DMS153 treated with DMSO at 0.1 percent for 48 hours (cell line): ENCODE measurements around the gene VPS35.
"Not testable (repeated sequence)": the region's sequence is repeated elsewhere in the genome, so short reads cannot be mapped to it uniquely, and the experiment has no call there.

ENCODE experiments used
- DNase-seq: peaks from one replicate; lab custom pipeline; 2025; ENCODE audit not compliant: unreplicated experiment; lab: John Stamatoyannopoulos, UW

VPS35 gene

DNA sequence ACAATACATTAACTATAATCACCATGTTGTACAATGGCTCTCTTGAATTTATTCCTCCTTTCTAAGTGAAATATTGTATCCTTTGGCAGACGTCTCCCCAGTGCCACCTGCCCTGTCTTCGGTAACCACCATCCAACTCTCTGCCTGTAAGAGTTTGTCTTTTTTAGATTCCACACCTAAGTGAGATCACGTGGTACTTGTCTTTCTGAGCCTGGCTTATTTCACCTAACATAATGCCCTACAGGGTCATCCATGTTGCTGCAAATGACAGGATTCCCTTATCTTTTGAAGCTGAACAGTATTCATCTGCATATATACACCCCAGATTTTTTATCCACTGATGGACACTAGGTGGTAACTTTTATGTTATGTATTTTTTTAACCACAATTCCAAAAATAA, 24.7 kb upstream of the VPS35 start:
- DNase-seq = no peak

DNA sequence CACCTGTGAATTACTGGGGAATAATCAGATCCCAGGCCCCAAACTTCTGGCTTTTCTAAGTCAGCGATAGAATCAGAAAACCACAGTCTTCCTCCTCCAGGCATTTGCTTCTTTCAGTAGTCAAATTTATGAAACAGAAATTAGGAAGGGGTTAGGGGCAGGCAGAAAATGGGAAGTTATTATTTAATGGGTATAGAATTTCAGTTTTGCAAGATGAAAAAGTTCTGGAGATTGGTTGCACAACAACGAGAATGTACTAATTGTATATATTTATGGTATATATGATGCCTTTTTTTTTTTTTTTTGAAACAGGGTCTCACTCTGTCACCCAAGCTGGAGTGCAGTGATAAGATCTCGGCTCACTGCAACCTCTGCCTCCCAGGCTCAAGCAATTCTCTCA, 23.9 kb upstream of the VPS35 start:
- DNase-seq = no peak

DNA sequence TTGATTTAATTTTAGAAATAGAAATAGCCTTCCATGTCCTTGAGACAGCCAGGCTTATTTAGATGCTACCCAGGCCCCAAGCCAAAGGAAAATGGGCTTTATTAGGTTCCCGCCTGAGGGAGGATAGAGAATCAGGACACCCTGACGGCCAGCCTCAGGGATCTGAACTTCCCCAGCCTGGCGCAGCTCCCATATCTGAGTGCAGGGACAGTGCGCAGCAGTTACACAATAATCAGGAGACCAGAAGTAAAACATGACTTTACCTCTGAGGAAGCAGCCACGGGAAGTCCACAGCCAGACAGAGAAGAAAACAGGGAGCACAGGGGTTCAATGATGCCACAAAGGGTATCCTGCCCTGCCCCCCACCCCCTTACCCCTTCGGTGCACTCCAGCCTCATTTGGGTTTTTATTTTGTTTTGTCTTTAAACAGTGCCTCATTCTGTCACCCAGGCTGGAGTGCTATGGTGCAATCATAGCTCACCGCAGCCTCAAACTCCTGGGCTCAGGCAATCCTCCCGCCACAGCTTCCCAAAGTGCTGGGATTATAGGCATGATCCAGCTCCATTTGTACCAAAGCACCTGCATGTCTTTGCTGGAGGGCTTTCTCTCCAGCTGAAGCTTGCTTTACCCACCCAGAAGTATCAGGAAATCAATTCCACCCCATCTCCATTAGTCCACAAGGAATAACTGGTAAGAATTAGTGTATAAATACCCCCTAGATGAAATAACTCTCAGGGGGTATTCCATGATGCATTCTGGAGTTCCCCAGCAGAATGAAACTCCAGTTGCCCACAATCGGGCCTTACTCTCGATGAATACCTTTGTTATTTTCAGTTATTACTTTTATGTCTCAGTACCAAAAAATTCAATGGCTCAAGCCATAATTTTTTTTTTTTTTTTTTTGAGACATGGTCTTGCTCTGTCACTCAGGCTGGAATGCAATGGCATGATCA, 22.4 kb upstream of the VPS35 start:
- no peak for DNase-seq

- no peak for DNase-seq
These were observed 20.6 kb upstream of the VPS35 start for GRCh38 chr16:46709469-46710005.

DNA sequence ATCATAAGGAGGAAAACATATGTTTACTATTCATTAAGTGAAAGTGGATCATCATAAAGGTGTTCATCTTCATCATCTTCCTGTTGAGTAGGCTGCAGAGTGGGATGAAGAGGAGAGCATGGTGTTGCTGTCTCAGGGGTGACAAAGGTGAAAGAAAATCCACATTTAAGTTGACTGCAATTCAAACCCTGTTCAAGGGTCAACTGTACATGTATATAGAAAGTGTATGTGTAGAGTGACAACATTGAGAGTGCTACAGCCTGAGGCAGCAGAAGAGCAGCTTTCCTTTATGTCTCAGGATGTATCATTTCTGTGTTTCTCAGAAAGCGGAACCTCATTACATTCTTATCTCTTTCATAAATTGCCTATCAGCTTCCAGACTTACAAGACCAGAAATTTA, 17.7 kb upstream of the VPS35 start:
- no peak for DNase-seq

DNA sequence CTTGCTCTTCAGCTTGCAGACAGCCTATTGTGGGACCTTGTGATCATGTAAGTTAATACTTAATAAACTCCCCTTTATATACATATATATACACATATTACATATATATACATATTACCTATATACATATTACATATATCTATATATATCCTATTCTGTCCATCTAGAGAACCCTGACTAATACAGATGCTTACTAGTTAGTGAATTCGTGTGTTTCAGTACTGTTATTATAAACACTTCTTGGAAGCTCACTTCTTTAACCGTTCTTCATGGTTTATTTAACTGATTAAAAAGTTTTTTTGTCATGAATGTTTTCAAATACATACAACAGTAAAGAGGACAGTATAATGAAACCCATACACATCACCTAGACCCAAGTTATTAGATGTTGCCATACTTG, 13.1 kb upstream of the VPS35 start:
- no peak for DNase-seq

DNA sequence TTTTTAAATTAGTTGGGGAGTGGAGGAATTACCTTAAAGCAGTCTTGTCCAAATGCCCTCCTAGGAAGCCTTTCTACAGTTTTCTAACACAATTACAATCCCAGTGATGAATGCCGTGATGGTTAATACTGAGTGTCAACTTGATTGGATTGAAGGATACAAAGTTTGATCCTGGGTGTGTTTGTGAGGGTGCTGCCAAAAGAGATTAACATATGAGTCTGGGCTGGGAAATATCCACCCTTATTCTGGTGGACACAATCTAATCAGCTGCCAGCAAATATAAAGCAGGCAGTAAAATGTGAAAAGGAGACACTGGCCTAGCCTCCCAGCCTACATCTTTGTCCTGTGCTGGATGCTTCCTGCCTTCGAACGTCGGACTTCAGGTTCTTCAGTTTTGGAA, 12.6 kb upstream of the VPS35 start:
- no peak for DNase-seq

DNA sequence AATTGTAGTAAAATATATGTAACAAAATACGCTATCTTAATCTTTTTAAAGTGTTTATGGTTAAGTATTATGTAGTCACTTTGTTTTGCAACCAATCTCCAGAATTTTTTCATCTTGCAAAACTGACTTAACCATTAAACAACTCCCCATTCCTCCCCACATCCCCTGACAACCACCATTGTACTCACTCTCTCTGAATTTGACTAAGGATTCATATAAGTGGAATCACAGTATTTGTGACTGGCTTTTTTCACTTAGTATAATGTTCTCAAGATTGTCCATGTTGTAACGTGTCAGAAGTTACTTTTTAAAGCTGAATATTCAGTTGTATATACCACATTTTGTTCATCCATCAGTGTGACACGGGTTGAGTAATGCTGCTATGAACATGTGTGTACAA, 11.1 kb upstream of the VPS35 start:
- DNase-seq = no peak

- DNase-seq = no peak
These were observed 8.0 kb upstream of the VPS35 start for GRCh38 chr16:46696957-46697356.

DNA sequence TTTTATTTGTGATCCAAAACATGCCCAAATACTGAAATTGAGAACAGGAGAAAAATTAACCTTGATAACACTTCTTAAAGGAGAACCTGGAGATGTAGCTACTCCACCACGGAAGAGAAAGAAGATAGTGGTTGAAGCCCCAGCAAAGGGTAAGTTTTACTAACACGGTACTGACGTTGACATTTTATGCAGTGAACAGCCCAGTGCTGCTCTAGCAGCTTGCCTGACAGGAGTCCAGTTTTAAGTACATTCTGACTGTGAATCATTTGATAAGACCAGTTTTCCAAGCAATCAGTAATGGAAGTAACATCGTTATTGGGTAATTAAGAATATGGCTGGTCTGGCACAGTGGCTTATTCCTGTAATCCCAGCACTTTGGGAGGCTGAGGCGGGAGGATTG, 7.0 kb upstream of the VPS35 start:
- DNase-seq = no peak

DNA sequence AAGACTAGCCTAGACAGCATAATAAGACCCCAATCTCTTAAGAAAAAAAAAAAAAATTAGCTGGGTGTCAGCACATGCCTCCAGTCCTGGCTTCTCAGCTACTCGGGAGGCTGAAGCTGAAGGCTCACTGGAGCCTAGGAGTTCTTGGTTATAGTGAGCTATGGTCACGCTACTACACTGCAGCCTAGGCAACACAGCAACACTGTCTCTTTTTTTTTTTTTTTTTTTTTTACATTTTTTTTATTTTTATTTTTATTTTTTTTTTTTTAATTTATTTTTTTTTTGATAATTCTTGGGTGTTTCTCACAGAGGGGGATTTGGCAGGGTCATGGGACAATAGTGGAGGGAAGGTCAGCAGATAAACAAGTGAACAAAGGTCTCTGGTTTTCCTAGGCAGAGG, 4.6 kb upstream of the VPS35 start:
- no peak for DNase-seq

DNA sequence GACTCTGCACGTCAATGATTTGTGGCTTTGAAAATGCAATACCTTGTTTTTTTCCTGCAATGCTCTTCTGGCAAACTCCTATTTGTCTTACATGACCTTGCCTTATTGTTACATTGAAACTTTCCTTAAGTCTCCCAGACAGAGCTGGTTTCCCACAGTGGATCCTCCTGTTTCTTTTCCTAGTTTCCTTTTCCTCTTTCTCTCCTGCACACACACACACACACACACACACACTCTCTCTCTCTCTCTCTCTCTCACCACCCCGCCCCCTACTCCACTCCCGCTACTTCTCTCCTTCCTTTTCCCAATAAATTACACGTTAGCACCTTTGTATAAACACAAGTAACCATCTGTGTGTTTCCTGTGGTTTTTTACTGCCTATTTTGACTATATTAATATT, 2.7 kb upstream of the VPS35 start:
- no peak for DNase-seq

DNA sequence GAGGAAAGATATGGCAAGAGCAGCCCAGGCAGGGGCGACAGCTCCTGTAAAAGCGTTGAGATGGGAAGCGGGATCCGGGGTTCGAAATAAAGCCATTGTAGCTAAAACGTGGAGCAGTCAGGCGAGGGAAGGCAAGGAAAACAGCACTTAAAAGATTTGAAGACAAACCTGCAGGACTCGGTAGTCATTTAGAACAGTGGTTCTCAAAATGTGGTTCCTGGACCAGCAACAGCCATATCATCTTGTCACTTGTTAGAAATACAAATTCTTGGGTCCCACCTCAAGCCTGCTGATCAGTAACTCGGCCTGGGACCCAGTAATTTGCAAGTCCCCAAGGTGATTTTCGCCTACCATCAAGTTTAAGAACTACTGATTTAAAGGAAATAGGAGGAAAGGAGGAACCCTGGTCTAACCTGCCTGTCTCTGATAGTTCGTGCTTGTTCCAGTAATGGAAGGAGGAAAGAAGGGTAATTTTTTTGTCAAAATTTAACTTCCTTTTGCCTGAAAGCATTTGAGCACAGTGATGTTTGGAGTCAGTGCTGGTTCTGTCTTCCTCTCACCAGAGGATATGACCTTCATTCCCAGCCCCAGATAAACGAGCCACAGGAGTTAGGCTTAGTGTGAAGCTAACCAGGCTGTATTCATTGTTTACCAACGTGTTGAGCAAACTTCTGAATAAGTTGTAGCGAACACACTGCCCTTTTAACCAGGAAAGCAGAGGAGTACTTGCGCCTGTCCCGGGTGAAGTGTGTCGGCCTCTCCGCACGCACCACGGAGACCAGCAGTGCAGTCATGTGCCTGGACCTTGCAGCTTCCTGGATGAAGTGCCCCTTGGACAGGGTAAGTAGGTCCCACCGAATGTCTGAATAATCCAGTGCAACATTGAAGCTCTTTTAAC, 1.6 kb upstream of the VPS35 start:
- no peak for DNase-seq

DNA sequence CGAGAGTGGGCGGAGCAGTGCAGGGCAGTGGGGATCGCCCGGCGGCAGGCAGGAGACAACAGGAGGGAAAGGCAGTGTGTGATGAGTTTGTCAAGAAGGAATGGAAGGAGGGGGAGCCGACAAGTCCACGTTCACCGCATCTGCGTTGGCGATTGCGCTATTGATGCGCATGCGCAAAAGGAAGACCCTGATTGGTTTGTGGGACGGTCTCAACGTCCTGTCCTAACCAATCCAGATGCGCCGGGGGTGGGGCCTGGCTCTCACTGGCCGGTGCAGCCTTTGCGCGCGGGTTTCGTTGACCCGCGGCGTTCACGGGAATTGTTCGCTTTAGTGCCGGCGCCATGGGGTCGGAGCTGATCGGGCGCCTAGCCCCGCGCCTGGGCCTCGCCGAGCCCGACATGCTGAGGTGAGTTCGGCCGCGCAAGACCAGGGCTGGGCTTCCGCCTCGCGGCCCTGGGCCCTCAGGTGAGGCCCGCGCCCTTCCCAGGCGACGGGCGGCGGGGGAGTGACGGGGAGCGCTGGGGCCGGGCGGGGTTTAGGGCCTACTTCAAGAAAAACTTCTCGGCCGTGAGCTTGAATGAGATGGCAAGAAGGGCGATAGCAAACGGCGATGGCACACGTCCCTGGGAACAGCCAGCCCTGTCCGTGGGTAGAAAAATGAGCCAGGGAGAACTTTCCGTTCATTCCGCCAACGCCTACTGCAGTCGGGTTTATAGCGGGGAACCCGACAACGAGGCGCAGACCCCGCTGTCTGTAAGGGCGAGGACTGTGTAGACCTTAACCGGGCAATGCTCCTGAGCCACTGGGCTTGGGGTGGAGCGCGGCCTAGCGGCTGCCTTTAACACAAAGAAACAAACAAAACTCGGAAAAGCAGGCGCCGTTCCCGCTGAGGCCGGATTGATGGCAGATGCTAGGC, 645 bp upstream of the VPS35 start, which contains the start of gene ORC6:
Gene ORC6 (plus strand): TSS at position 295 of the 916 bp plus-strand sequence. CDS start 47 bp downstream, at position 342.
- DNase-seq = peak; percentile 31

- DNase-seq = no peak
These were observed 801 bp downstream of the VPS35 start for GRCh38 chr16:46688101-46688653.

DNA sequence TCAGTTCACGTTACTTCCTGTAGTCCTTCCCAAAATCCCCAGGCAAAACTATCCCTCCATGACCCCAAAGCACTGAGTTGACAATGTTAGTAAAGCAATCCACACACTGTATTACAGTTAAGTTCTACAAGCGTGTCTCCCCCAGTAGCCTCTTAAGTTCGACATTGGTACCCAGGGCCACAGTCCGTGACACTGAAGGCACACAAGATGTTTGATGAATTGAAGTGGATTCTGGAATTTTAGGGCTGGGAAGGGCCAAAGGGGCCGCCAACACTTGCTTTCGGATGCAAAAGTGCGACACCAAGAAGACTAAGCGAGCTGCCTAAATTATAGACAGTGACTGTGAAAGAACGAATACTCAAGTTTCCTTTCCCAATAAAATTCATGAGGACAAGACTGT, 1.5 kb downstream of the VPS35 start:
- DNase-seq = no peak

DNA sequence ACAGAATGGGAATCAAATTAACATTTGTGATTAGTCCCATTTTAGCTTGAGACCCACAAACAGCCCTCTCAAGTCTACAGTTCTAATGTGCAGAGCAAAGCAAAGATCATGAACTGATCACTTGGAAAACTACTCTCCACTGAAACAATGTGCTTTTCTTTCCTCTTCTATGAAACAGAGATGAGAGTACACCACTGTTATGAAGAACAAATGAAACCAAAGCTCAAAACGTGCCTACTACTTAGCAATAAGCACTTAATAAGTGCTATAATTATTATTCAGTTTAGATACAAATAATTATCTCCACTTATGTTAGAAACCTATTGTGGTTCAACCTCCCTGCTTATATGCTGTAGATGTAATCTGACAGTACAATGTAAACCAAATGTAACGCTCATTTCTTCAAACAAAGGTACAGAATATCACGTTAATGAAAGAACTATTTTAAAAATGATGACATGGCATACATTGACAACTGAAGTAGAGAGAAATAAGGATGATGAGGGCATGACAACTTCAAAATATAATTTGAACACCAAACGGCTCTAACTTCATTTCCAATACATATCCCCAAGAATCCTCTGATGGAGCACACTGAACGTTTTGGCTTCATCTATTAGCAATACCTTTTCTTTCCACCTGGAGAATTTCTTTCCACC, 2.0 kb downstream of the VPS35 start:
- DNase-seq = no peak

GRCh38 chr16:46681867-46682266, 7.1 kb downstream of the VPS35 start:
- DNase-seq = not testable (repeated sequence)

DNA sequence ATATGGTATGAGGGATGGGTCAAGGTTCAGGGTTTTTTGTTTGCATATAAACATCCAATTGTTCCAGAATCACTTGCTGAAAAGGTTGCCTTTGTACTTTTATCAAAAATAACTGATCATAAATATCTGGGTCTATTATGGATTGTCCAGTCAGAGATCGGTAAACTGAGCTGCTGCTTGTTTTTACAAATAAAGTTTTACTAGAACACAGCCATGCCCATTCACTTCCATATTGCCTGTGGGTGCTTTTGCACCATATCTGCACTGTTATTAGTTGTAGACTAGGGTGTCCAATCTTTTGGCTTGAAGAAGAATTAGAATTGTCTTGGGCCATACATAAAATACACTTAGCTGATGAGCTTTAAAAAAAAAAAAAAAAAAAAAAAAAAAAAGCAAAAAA, 11.0 kb downstream of the VPS35 start:
- not testable (repeated sequence) for DNase-seq
